IMR-90 (cell line): ENCODE data around the gene FKBP1B. TPM values are rescaled to one million over a fixed set of nuclear protein-coding genes. Genes with fewer than 3 reads are reported as not detected.

ENCODE experiments used
- ATAC-seq: fragments of 200-7000 bp; cut with Tn5 transposase; 2 replicates; pipeline ENCODE4 v1.9.1; 2020; ENCODE audit warnings: low read depth, mild to moderate bottlenecking, moderate library complexity
- BruUV-seq: library from RNA; stranded (reverse); fragments of 400-500 nt; replicated peaks from 2 replicates; lab custom pipeline; 2021; lab: Mats Ljungman, UMichigan
- CTCF ChIA-PET: fragments of 300-600 bp; formaldehyde crosslinking; extraction: SDS; loops from one replicate; lab custom pipeline; 2021; ENCODE audit warnings: antibody characterized with exemption; lab: Yijun Ruan, JAX
- POLR2A ChIA-PET: fragments of 300-600 bp; sonication (Branson Sonifier 250); formaldehyde crosslinking; loops from one replicate; lab custom pipeline; 2022; ENCODE audit warnings: antibody characterized with exemption; ENCODE audit not compliant: unreplicated experiment; lab: Charles Lee
- DNase-seq: peaks from one replicate; pipeline ENCODE4 v3.0.0; 2013
- H2AFZ ChIP-seq: replicated peaks from 2 replicates; pipeline ENCODE3; 2013; ENCODE audit warnings: low read length, mild to moderate bottlenecking; ENCODE audit not compliant: poor library complexity
- H2AK5ac ChIP-seq: 2 replicates; pipeline ENCODE4 v1.6.1; 2013; ENCODE audit warnings: low read depth, low read length, inconsistent platforms
- H2AK9ac ChIP-seq: replicated peaks from 2 replicates; pipeline ENCODE3; 2013; ENCODE audit warnings: mild to moderate bottlenecking, low read depth, low read length, moderate library complexity; ENCODE audit not compliant: poor library complexity
- H2BK120ac ChIP-seq: 2 replicates; pipeline ENCODE4 v1.6.1; 2013; ENCODE audit warnings: low read depth, low read length, inconsistent platforms
- H2BK15ac ChIP-seq: 3 replicates; pipeline ENCODE4 v1.6.1; 2013; ENCODE audit warnings: low read depth, low read length, inconsistent platforms
- H2BK20ac ChIP-seq: 2 replicates; pipeline ENCODE4 v1.6.1; 2013; ENCODE audit warnings: low read depth, mild to moderate bottlenecking, inconsistent platforms, low read length, moderate library complexity
- H2BK5ac ChIP-seq: 2 replicates; pipeline ENCODE4 v1.6.1; 2013; ENCODE audit warnings: mild to moderate bottlenecking, low read depth, low read length, inconsistent platforms; ENCODE audit not compliant: poor library complexity, severe bottlenecking
- H3K14ac ChIP-seq: replicated peaks from 2 replicates; pipeline ENCODE4 v1.6.1; 2013; ENCODE audit warnings: low read depth, low read length, inconsistent platforms
- H3K18ac ChIP-seq: 2 replicates; pipeline ENCODE4 v1.6.1; 2013; ENCODE audit warnings: low read depth, low read length, control low read depth
- H3K23ac ChIP-seq: 2 replicates; pipeline ENCODE4 v1.6.1; 2013; ENCODE audit warnings: low read depth, low read length, inconsistent platforms
- H3K27ac ChIP-seq: 2 replicates; pipeline ENCODE4 v1.5.1; 2013; ENCODE audit warnings: mild to moderate bottlenecking, control low read depth, low read length; ENCODE audit not compliant: insufficient read depth
- H3K27me3 ChIP-seq: 2 replicates; pipeline ENCODE4 v1.6.1; 2013; ENCODE audit warnings: low read length; ENCODE audit not compliant: control insufficient read depth, insufficient read depth
- H3K36me3 ChIP-seq: 2 replicates; pipeline ENCODE4 v1.6.1; 2013; ENCODE audit warnings: low read length, mixed read lengths; ENCODE audit not compliant: control insufficient read depth, insufficient read depth
- H3K4ac ChIP-seq: 2 replicates; pipeline ENCODE4 v1.6.1; 2013; ENCODE audit warnings: low read depth, low read length, inconsistent platforms
- H3K4me1 ChIP-seq: 2 replicates; pipeline ENCODE4 v1.6.1; 2013; ENCODE audit warnings: low read length, mixed read lengths; ENCODE audit not compliant: control insufficient read depth, insufficient read depth
- H3K4me2 ChIP-seq: 2 replicates; pipeline ENCODE4 v1.6.1; 2013; ENCODE audit warnings: low read depth, mild to moderate bottlenecking, control low read depth, low read length, moderate library complexity
- H3K4me3 ChIP-seq: 2 replicates; pipeline ENCODE4 v1.5.1; 2013; ENCODE audit warnings: low read depth, mild to moderate bottlenecking, control low read depth, low read length, moderate library complexity; ENCODE audit not compliant: insufficient read depth
- H3K56ac ChIP-seq: 2 replicates; pipeline ENCODE4 v1.6.1; 2013; ENCODE audit warnings: low read length, inconsistent platforms; ENCODE audit not compliant: insufficient read depth; ENCODE audit errors: extremely low read depth
- H3K79me1 ChIP-seq, 2 experiments: 2 replicates each; pipeline ENCODE4 v1.6.1; 2013; ENCODE audit warnings: low read length in 2 of 2, inconsistent platforms in 1 of 2, low read depth in 1 of 2
- H3K9ac ChIP-seq: 2 replicates; pipeline ENCODE4 v1.6.1; 2013; ENCODE audit warnings: low read depth, low read length, control low read depth
- H3K9me1 ChIP-seq: 2 replicates; pipeline ENCODE4 v1.6.1; 2013; ENCODE audit warnings: low read length, inconsistent platforms; ENCODE audit not compliant: insufficient read depth
- H3K9me3 ChIP-seq: 2 replicates; pipeline ENCODE4 v1.6.1; 2013; ENCODE audit warnings: low read length; ENCODE audit not compliant: control insufficient read depth, insufficient read depth
- H4K20me1 ChIP-seq: 2 replicates; pipeline ENCODE4 v1.6.1; 2013; ENCODE audit warnings: low read length, inconsistent platforms; ENCODE audit not compliant: insufficient read depth
- H4K5ac ChIP-seq: 2 replicates; pipeline ENCODE4 v1.6.1; 2013; ENCODE audit warnings: mild to moderate bottlenecking, low read depth, low read length, control low read depth
- H4K8ac ChIP-seq, 2 experiments: 2 replicates each; pipeline ENCODE4 v1.6.1; 2013; ENCODE audit warnings: low read depth in 2 of 2, low read length in 2 of 2, control low read depth in 1 of 2, inconsistent platforms in 1 of 2
- H4K91ac ChIP-seq: 2 replicates; pipeline ENCODE4 v1.6.1; 2013; ENCODE audit warnings: low read depth, low read length, inconsistent platforms; ENCODE audit not compliant: insufficient read depth
- BHLHE40 ChIP-seq: fragments of 150-350 bp; IDR thresholded peaks from 2 replicates; pipeline ENCODE4 v1.6.1; 2016; ENCODE audit warnings: mild to moderate bottlenecking, low read depth, low read length
- CEBPB ChIP-seq: IDR thresholded peaks from 2 replicates; pipeline ENCODE4 v1.6.1; 2012; ENCODE audit warnings: low read depth, low read length, improper control_type of control experiment
- CHD1 ChIP-seq: IDR thresholded peaks from 2 replicates; pipeline ENCODE4 v1.6.1; 2012; ENCODE audit warnings: low read depth, low read length, improper control_type of control experiment
- FOS ChIP-seq: fragments of 150-350 bp; IDR thresholded peaks from 2 replicates; pipeline ENCODE4 v1.6.1; 2016; ENCODE audit warnings: low read depth, low read length
- MAFK ChIP-seq: IDR thresholded peaks from 2 replicates; pipeline ENCODE4 v1.6.1; 2012; ENCODE audit warnings: low read depth, low read length, improper control_type of control experiment
- MAZ ChIP-seq: IDR thresholded peaks from 2 replicates; pipeline ENCODE4 v1.6.1; 2012; ENCODE audit warnings: low read depth, mild to moderate bottlenecking, low read length, improper control_type of control experiment, moderate library complexity, borderline replicate concordance
- MXI1 ChIP-seq: IDR thresholded peaks from 2 replicates; pipeline ENCODE4 v1.6.1; 2012; ENCODE audit warnings: low read depth, mild to moderate bottlenecking, low read length, moderate library complexity, borderline replicate concordance
- NFE2L2 ChIP-seq: fragments of 150-350 bp; IDR thresholded peaks from 2 replicates; pipeline ENCODE4 v1.6.1; 2016; ENCODE audit warnings: low read depth, mild to moderate bottlenecking, low read length
- RAD21 ChIP-seq: IDR thresholded peaks from 2 replicates; pipeline ENCODE4 v1.6.1; 2012; ENCODE audit warnings: low read length, improper control_type of control experiment
- RFX5 ChIP-seq: IDR thresholded peaks from 2 replicates; pipeline ENCODE4 v1.8.0; 2012; ENCODE audit warnings: low read depth, mild to moderate bottlenecking, low read length, moderate library complexity
- SMC3 ChIP-seq: fragments of 150-350 bp; IDR thresholded peaks from 2 replicates; pipeline ENCODE4 v1.6.1; 2016; ENCODE audit warnings: low read depth, mild to moderate bottlenecking, antibody characterized with exemption, low read length, moderate library complexity
- WGBS, 2 experiments: methylation state at CpG; one replicate each; pipeline versions ENCODE4 v1.1.5 to v1.1.7; 2013; ENCODE audit warnings: missing lambda C conversion rate in 2 of 2; ENCODE audit not compliant: insufficient read length in 1 of 2; ENCODE audit errors: extremely low coverage in 2 of 2; 5-methylcytosine and 5-hydroxymethylcytosine counted together
- dilution Hi-C: fragments of 300-500 bp; cut with HindIII; formaldehyde crosslinking; loops from one replicate; pipeline ENCODE4 v1.14.3; 2018; ENCODE audit warnings: low sequenced_read_pairs; ENCODE audit not compliant: unreplicated experiment
- in situ Hi-C: fragments of 300-500 bp; cut with MboI; formaldehyde crosslinking; loops from 3 replicates; pipeline ENCODE4 v1.14.3; 2019; ENCODE audit warnings: low sequenced_read_pairs, inconsistent platforms, mixed read lengths
- intact Hi-C: fragments of 100-400 bp; cut with micrococcal nuclease; formaldehyde crosslinking; loops from 2 replicates; pipeline ENCODE4 v1.10.0; 2022
- polyA plus RNA-seq, 3 experiments: library from polyadenylated mRNA; depleted of rRNA; stranded (reverse); fragments of >200 nt; gene quantifications; 2 replicates each; pipeline ENCODE4 v1.2.3, GENCODE V29; 2012; ENCODE audit warnings: low replicate concordance in 1 of 3
- total RNA-seq: library from RNA; depleted of rRNA; stranded (reverse); fragments of >200 nt; gene quantifications from 2 replicates; pipeline ENCODE4 v1.2.3, GENCODE V29; 2012

FKBP1B gene
- total and polyA plus RNA-seq, 2 of the 4 experiments (the other 2 are of a cell fraction): 10.2 to 15.1 TPM

- H3K9ac ChIP-seq: no peak overlapping the region
- no peak for ATAC-seq
- H2BK5ac ChIP-seq: no peak overlapping the region
- no peak overlapping the region for H4K8ac ChIP-seq
- no peak overlapping the region for H2AFZ ChIP-seq
- no peaks in the 10 kb centered on the region for H3K9me3 ChIP-seq
- H3K27ac ChIP-seq: no peak overlapping the region
- H3K9me1 ChIP-seq: no peaks in the 10 kb centered on the region
- TF ChIP-seq FOS: no peak
- no peak for TF ChIP-seq BHLHE40
- no peak for TF ChIP-seq CHD1
- TF ChIP-seq RFX5: no peak
- TF ChIP-seq SMC3: no peak
- no peak for TF ChIP-seq MAZ
- no peak for TF ChIP-seq NFE2L2
- no peak for TF ChIP-seq RAD21
- TF ChIP-seq CEBPB: no peak
- TF ChIP-seq MXI1: no peak
- no peak for TF ChIP-seq MAFK
- H4K20me1 ChIP-seq: no peaks in the 10 kb centered on the region
- POLR2A ChIA-PET: no interaction called here
- in situ Hi-C loops (no loop called here), dilution Hi-C loops (no loop called here), intact Hi-C loops (no loop called here)
- no peak overlapping the region for H3K18ac ChIP-seq
- no peak for DNase-seq
- 0 out of 4 replicates have a peak, but pooled peaks cover 0 to 3% of the 10 kb centered on the region in 2 experiments for H3K79me1 ChIP-seq
- no peak overlapping the region for H3K4me2 ChIP-seq
- no peaks in the 10 kb centered on the region for H3K27me3 ChIP-seq
- no peak overlapping the region for H2BK120ac ChIP-seq
- H3K36me3 ChIP-seq: no peaks in the 10 kb centered on the region
- no peak overlapping the region for H3K14ac ChIP-seq
- H2BK20ac ChIP-seq: no peak overlapping the region
- H4K5ac ChIP-seq: no peak overlapping the region
- H3K23ac ChIP-seq: no peak overlapping the region
- H2BK15ac ChIP-seq: no peak overlapping the region
- H3K4me3 ChIP-seq: no peak overlapping the region
- no TSS peak for BruUV-seq
- H3K4ac ChIP-seq: no peak overlapping the region
- H3K56ac ChIP-seq: no peak overlapping the region
- no peak overlapping the region for H2AK5ac ChIP-seq
- no peaks in the 10 kb centered on the region for H3K4me1 ChIP-seq
- WGBS, 2 experiments: no CpG with 5 or more reads among the region's 6 CpGs
- H4K91ac ChIP-seq: no peak overlapping the region
- CTCF ChIA-PET: no interaction called here
- no peak overlapping the region for H2AK9ac ChIP-seq
These were observed 6.2 kb downstream of the FKBP1B start for GRCh38 chr2:24055750-24056149.
